ENCODE results near the gene B4GALT5. TPM values are rescaled to one million over a fixed set of nuclear protein-coding genes. Genes with fewer than 3 reads are reported as not detected.

The B4GALT5 gene
- total RNA-seq, 1 experiment from 2014 or later, result 13.3 TPM

DNA sequence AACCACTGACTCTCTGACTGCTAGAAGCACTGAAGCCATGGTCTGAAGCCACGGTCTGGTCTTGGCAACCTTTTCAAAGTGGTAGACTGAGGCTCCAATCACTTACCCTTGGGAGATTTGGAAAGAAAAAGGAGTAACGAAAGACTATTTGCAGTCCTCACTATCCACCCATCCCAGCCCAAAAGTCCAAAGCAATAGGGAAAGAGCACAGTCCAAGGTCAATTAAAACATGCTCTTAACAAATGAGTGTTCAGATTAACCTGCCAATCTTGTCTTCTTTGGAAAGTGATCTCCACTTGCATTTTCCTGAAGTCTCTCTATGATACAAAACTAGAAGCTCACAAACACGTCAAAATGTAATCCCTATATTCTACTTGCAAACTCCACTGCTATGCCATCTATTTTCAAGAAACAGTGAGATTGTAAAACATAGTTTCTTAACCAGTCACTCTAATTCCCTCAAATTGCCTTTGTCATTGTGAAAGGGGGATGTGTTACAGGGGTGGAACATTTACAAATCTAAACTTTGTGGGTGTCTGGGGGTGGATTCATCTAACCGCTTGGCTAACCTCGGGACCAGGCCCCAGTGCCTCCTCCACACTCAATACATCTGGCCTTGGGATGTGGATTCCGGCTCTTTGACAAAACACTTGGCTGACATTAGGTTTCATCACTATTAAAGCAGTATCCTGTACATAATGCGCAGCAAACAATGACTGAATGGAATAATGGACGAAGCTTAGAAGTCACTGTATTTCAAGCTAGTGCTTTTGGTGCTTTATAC lies 56.4 kb downstream of the B4GALT5 start:
- DNase-seq (ENCODE audit: low spot score), result no peak

DNA sequence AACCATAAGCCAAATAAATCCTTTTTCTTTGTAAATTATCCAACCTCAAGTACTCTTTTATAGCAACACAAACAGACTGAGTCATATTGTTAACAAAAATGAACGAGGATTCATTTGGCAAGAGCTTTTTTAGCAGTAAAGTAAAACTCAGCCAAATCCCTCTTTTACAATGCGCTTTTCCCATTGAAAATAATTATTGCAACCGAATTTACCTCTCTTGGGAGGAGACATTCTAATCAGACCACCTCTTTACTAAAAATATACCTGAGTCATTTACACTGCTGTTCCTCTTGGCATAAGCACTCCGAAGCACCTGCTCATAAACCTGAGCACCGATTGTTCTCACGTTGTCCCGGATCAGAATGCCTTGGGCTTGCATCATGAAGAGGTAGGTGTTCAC lies 57.4 kb downstream of the B4GALT5 start:
- DNase-seq (ENCODE audit: low spot score), result no peak

DNA sequence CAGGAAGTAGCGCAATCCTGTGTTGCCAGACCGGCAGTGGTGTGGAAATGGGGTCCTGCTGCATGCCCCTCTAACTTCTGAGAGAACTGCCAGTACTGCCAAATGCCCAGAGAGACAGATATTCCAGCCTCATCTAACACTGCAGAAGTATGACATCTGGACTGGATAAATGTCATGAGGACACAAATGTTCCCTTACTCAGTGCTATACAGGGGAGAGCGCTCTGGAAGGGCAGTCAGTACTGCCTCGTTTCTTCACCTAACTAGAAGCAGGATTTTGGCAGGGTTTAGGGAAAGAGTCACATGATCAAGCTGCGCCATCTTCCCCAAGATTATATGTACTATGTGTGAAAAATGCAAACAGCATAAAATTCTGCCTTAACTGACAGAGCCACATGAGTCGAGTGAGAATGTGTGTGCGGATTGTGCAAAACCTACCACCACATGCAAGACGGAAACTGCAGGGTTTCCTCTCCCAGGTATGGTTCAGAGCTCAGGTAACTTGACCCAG lies 59.7 kb downstream of the B4GALT5 start:
- DNase-seq (ENCODE audit: low spot score), result no peak

DNA sequence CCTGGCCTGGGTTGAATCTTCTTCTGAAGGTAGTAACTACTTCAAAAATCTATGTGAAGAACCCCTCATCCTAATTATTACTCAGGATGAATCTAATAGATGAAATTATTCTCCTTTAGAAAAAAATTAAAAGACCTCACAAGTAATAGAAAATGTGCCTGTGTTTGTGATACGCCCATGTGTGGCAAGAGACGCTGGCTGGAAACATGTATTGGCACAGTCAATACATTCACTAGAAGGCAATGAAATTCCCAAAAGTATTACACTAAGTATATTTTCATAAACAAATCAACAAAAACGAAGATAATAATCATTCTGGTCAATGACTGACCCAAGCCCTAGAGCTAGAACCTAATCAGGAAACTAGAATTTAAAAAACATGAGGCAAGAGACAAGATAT lies 64.0 kb downstream of the B4GALT5 start:
- no peak for DNase-seq (ENCODE audit: low spot score)

DNA sequence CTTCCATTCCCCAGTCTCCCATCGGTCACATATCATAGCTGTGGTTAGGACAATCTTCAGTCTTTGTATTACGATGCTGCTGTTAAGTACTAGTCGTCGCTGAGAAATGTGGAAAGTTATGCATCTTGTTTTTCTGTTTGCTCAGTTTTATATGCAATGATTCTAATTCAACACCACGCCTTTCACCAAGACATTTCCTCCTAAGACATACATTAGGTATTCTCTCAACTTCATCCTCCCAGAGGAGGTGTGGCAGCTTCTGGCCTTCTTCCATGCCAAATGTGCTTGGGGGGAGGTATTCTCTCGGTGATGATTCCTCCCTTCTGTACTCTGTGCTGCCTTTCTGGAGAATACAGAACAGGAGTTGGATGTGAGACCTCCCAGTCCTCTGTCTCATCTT lies 66.1 kb downstream of the B4GALT5 start:
- no peak for DNase-seq (ENCODE audit: low spot score)

DNA sequence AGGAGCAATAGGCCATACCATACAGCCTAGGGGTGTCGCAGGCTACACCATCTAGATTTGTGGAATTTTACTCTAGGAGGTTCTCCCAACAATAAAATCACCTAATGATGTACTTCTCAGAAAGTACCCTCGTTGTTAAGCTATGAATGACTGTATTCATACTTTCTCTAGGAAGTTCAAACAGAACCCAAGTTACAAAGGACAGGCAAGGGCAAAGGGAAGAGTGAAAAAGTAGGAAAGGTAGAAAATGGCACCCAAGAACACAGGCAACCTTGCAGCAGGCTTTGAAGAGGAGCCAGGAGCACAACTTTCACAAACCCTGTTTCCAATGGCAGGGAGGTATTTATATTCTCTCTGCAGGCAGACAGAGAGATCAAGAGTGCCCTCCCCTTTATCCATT lies 67.2 kb downstream of the B4GALT5 start:
- no peak for DNase-seq (ENCODE audit: low spot score)

DNA sequence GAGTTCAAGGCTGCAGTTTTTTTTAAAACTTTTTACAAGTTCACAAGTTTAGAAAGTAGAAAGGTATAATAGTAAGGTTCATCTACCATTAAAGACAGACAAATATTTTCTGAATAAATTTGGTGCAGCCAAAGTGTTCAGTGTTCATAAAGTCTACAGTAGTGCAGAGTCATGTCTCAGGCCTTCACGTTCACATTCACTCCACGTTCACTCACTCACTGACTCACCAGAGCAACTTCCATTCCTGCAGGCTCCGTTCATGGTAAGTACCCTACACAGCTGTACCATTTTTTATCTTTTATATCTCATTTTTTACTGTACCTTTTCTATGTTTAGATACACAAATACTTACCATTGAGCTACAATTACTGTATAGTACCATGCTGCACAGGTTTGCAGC lies 67.6 kb downstream of the B4GALT5 start:
- no peak for DNase-seq (ENCODE audit: low spot score)

DNA sequence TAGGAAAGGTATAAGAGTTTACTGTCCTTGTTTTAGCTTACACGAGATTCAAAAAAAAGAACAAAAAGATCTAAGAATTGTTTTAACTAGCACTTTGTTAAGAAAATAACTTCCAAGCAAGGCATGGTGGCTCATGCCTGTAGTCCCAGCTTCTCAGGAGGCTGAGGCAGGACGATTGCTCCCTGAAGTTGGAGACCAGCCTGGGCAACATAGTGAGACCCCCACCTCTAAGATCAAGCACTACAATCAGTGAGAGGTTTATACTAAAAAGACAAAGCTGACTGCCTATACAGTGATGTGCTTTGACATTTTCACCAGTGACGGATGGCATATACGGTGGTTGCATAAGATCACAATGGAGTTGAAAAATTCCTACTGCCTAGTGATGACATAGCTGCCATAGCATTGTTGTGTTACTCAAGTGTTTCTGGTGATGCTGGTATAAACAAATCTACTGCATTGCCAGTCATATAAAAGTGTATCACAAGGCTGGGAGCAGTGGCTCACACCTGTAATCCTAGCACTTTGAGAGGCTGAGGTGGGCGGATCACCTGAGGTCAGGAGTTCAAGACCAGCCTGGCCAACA lies 68.6 kb downstream of the B4GALT5 start:
- DNase-seq (ENCODE audit: low spot score), result no peak

DNA sequence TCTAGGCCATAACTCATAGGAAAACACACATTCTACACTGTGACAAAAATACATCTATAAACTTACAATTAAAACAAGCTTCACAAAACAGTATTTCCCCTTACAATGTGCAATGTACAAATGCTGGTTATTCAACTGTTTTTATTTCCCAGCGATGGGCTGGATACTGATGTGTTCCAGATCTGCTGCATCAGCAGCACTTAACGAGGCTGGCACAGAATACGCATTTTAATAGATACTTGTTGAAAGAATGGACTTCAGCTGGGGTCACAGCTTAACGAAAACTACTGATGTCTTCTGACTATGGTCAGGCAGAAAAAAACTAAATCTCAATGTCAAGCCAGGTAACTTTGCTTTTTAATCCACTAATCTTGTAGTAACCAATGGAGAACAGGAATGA lies 70.9 kb downstream of the B4GALT5 start:
- no peak for DNase-seq (ENCODE audit: low spot score)

DNA sequence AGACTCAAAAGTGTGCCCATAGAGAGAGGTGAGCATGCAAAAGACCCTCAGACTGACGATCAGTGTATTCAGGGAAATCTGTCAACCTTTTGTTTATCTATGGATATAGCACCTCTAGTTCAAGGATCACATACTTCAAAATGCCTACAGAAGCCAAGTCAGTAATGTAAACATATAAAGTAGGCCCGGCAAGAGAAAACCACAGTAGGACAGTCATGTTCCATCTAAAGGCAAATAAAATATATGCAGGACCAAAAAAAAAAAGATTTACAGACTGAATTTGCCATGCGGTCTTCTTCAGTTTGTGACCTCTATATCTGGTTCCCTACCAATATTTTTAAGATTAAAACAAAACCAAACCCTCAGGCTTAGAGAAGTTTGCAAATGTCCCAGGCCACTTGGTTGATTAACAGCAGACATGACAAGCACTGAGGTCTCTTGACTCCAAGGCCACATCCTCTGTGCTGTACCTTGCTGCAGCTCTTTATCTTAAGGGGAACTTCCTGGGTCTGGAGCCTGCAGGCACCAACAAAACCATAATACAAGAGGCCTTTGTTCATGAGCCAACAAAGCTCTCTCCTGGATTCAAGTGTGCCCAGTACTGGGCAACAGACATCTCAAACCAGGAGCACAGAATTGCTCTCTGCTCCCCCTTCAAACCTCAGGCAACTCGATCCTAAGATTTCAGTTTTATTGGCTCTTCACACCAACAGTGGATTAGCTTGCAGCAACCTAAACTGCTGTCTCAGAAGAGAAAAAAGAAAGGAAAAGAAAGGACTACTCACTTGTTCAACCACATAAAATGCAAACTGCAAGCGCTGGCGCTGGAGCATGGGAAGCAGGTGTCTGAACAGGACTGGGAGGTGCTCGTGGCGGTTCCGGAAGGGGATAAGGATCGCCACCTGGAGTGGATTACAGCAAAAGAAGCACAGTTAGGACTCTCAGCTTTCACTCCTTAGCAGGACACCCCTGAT lies 71.7 kb downstream of the B4GALT5 start:
- DNase-seq (ENCODE audit: low spot score), result no peak

DNA sequence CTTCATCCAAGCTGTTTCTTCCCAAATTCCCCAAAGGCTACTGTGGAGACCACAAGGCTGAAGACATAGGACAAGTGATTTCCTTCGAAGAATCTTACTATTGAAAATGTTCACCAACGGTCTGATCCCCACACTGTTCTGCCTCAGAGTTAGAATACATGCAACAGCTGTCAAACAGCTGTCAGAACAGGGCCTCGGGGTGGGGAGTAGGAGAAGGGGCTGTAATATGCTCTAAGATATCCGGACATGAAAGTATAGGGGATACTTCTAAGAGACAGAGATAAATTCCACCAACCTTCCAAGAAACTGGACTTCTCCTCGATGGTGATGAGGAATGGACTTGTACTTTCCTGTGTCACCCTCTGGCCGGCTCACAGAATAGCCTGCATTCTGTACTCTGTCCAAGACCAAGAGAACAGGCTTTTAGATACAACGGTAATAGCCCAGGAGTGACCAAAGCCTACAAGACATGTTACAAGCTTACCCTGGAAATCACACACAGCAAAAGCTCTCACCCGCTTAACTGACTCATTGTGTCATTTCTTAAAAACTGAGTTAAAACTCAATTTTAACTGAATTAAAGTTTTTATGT lies 76.5 kb downstream of the B4GALT5 start:
- DNase-seq (ENCODE audit: low spot score), result no peak

DNA sequence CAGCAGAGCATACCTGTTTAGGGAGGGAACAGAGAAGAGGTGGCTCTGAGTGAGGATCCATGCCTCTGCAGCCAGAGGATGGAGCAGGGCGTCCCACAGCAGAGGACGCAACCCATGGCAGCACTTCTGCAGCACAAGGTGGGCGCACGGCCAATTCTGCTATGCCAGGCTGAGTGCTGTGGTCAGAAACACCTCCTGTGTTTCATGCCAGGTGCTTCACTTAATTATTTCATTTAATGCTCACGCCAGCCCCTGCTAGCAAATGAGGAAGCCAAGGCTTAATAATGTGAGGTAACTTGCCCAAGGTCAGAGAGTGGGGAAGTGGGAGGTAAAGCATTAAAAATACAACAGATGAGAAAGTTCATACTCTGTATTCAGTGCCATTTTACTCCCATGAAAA lies 77.2 kb downstream of the B4GALT5 start:
- no peak for DNase-seq (ENCODE audit: low spot score)

DNA sequence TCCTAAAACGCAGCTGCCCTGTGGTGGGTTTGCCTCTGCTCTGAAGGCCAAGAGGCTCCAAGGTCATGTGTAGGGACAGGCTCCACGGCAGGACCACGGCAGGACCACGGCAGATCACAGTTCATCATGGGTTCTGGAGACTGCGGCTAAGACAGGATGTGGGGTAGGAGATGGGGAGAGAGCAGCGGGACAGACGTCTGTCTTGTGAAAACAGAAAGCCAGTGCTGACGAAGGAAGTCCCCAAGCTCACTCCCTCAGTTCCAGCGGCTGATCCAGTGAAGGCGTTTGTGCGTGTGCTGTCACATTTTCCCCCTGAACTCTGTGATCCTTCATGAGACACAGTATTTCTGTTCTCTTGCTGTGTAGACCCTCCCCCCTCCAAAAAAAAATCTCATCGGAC lies 77.8 kb downstream of the B4GALT5 start:
- no peak for DNase-seq (ENCODE audit: low spot score)

DNA sequence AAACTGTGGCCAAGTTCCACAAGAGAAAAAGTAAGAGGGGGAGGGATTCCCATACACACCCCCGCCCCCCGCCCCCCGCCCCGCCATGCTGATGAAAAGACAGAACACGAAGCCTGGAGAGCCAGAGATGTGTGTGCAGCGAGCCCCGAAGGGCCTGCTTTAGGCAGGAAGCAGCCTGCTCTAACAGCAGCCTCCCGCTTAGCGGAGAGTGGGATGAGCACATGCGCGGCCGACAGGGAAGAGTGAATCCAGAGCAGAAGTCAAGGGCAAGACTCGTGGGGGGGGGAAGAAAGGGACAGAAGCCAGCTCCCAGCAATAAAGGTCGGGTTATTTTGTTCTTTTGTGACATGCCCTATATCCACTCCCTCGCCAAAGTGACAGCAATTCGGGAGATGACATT lies 78.5 kb downstream of the B4GALT5 start:
- DNase-seq (ENCODE audit: low spot score), result no peak

DNA sequence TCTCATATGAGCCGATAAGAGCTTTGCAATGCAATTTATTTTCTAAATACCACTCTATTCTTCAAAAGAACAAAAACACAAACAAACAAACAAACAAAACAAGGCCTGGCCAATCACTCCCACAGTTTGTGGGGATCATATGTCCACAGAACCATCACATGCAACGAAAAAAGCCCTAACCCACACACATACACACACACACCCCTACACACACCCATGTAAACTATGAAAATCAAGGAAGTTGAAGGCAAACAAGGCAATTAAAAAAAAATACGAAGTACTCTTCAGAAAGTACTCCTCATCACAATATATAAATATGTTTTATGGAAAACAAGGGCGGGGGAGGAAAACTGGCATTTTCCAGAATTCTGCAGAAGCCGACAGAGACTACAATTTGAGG lies 79.6 kb downstream of the B4GALT5 start:
- no peak for DNase-seq (ENCODE audit: low spot score)

DNA sequence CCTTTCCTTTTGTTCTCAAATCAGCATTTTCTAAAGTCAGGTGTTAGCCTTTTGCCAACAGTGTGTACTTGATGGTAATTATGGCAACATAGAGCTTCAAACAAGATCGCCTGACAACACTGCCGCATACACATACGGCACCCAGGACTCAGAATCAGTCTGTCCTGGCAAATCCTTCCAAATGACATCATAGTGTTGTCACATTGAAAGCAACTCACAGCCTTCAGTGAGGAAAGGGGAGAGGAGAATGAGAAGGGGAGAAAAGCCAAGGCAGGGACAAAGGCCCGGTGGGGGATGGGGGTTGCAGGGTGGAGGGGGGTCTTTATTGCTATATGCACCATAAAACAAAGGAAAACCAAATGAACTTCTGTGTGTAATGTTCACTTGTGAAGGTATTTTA lies 80.0 kb downstream of the B4GALT5 start:
- DNase-seq (ENCODE audit: low spot score), result no peak

DNA sequence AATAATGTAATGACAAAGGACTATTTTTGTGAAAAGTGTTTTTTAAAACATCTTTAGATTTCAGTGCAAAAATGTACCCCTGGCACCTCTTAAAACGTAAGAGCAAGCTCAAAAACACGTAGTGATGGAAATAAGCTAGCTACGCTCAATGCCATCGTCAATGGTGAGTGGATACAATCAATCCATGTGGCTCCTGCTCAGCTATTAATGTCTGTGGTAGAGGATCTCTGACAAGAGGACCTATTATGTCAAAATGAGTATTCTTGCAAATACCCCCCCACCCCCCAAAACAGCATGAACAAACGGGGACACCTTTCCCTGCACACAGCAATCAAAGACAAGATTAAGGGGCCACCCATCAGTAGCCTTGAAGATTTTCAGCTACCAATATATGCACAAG lies 80.7 kb downstream of the B4GALT5 start:
- no peak for DNase-seq (ENCODE audit: low spot score)

DNA sequence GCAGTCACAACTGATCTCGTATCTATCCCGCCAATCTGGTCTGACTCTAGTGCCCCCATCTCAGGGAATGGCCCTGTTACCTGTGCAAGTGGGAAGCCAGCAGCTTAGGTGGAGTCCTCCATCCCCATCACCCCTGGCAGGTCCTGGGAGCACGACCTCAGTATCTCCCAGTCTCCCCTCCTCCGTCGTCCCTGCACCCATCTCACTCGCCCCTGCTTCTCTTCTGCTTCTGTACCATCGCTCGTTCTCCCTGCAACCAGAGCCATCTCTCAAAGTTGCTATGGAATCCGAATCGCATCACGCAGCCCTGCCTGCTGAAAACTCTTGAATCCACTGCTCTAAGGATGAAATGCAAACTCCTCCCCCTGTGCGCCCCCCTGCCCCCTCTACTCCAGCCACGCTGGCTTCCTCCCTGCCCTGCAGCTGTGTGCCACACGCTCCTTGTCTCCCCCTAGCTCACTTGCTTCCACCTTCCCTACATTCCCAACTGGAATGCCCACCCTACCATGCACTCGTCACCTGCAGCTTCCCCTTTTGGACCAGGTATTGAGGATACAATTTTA lies 81.7 kb downstream of the B4GALT5 start:
- no peak for DNase-seq (ENCODE audit: low spot score)

DNA sequence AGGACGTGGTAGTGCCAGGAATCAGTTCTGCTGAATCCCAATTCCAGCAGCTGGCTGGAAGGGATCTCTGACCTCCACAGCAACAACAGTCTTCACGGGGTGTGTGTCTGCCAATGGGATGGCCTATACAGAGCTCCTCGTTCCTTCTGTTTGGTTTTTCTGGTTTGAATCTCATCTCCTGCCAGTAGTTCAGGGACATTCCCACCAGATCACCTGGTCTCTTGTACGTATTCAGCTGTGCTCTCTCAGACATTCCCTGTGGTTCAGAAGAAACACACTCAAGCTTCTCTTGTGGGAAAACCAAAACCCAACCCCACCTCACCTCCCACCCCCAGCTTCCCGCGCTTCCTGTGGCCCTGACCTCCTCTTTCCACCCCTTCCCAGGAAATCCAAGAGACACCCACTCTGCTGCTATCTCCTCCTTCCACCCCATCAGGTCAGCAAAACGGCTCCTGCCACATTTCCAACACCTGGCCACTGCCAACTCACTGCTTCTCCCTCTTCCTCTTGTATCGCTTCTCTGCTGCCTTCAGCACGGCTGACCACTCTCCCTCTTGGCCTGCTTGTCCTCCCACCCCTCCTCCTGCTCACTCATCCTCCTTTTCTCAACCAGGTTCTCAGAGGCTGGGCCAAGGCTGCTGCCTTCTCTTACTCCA lies 82.5 kb downstream of the B4GALT5 start:
- DNase-seq (ENCODE audit: low spot score), result no peak

DNA sequence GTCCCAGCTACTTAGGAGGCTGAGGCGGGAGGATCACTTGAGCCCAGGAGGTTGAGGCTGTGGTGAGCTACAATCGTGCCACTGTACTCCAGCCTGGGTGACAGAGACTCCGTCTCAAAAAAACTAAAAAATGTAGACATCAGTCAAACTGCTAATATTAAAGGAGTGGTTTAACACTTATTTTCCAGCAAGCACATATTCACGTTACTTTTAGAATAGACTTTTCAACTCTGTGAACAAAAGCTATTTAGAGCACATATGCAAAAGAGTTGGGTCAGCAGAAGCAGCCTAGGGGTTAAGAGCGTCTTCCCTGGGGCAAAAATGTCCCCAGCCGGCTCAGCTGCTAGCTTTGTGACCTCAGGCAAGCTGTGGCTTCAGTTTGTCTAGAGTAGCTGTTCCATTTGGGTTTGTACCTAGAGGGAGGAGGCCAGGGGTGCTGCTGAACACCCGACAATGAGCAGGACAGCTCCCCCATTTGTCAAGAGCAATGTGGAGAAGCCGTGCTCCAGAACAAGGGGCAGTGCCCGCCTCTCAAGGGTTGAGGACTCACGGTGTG lies 83.2 kb downstream of the B4GALT5 start:
- no peak for DNase-seq (ENCODE audit: low spot score)

DNA sequence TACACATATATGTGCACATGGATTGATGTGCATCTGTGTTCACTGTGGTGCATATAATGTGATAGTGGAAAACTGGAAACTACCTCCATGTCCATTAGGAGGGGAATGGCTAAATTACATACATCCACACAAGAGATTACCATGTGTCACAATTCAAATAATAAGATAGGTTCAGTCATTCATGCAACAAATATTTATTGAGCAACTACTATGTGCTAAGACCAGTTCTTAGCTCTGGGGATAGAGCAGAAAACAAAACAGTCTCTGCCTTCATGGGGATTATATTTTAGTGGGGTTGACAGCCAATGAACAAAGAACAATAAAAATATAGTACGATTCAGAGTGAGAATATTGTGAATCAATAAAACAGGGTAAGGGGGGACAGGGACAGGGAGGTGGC lies 84.1 kb downstream of the B4GALT5 start:
- DNase-seq (ENCODE audit: low spot score), result no peak
